Limb (tissue), 2 donors: Measurements from ENCODE around the gene MARCHF7.

Experiments used
- DNase-seq, 2 donors: peaks; one replicate each; pipeline ENCODE4 v3.0.0-alpha.2; 2016; ENCODE audit errors: extremely low spot score in 2 of 2

MARCHF7 gene

GRCh38 chr2:159762075-159762474 lies 49.8 kb downstream of the MARCHF7 start:
- no peak for DNase-seq
